HEK293 (cell line): Measurements from ENCODE around the gene DNAAF8.

ENCODE experiments used
- CTCF ChIA-PET: fragments of 350-600 bp; formaldehyde crosslinking; extraction: SDS; loops from one replicate; lab custom pipeline; 2021; ENCODE audit warnings: antibody characterized with exemption; lab: Yijun Ruan, JAX
- POLR2A ChIA-PET: fragments of 300-600 bp; formaldehyde crosslinking; extraction: SDS; loops from one replicate; lab custom pipeline; 2020; ENCODE audit warnings: antibody characterized with exemption, inconsistent platforms; lab: Yijun Ruan, JAX
- H3K27ac ChIP-seq: fragments of 200-500 bp; sonication (Bioruptor generic); 2 replicates; pipeline ENCODE4 v1.5.1; 2014; ENCODE audit warnings: low read depth, low read length, control low read depth, inconsistent platforms; ENCODE audit errors: extremely low read depth
- H3K36me3 ChIP-seq, 2 experiments: fragments of 200-500 bp in 1 of 2; sonication (Bioruptor generic) in 1 of 2; 1 replicate in 1 of 2; 2 replicates in 1 of 2; pipeline ENCODE4 v1.5.1; 2014 to 2017; ENCODE audit warnings: inconsistent platforms in 2 of 2, low read length in 2 of 2; ENCODE audit not compliant: control insufficient read depth in 2 of 2, insufficient read depth in 1 of 2
- H3K4me1 ChIP-seq: fragments of 200-500 bp; sonication (Bioruptor generic); 2 replicates; pipeline ENCODE4 v1.5.1; 2014; ENCODE audit warnings: mild to moderate bottlenecking, low read length, inconsistent platforms; ENCODE audit not compliant: control insufficient read depth, insufficient read depth
- H3K4me3 ChIP-seq: 2 replicates; pipeline ENCODE4 v1.5.1; 2011; ENCODE audit warnings: low read depth, mild to moderate bottlenecking, control low read depth, low read length, moderate library complexity
- H3K9me3 ChIP-seq: fragments of 200-500 bp; sonication (Bioruptor generic); 2 replicates; pipeline ENCODE4 v1.5.1; 2014; ENCODE audit warnings: low read depth, low read length, inconsistent platforms; ENCODE audit not compliant: control insufficient read depth, insufficient read depth
- EGR2 ChIP-seq: fragments of 450-650 bp; formaldehyde crosslinking; IDR thresholded peaks from 2 replicates; pipeline ENCODE4 v1.5.1; 2016; ENCODE audit warnings: low read depth, missing biosample characterization, missing genetic modification characterization
- GFI1B ChIP-seq: fragments of 450-650 bp; formaldehyde crosslinking; IDR thresholded peaks from 2 replicates; pipeline ENCODE4 v1.5.1; 2016; ENCODE audit warnings: missing biosample characterization, missing genetic modification characterization
- GLI4 ChIP-seq: fragments of 450-650 bp; formaldehyde crosslinking; IDR thresholded peaks from 2 replicates; pipeline ENCODE4 v1.5.1; 2016; ENCODE audit warnings: missing biosample characterization, missing genetic modification characterization
- GLIS1 ChIP-seq: fragments of 450-650 bp; formaldehyde crosslinking; IDR thresholded peaks from 2 replicates; pipeline ENCODE4 v1.5.1; 2016; ENCODE audit warnings: missing biosample characterization, missing genetic modification characterization
- MYNN ChIP-seq: fragments of 450-650 bp; formaldehyde crosslinking; IDR thresholded peaks from 2 replicates; pipeline ENCODE4 v1.5.1; 2016; ENCODE audit warnings: missing biosample characterization, missing genetic modification characterization, borderline replicate concordance
- MZF1 ChIP-seq: fragments of 450-650 bp; formaldehyde crosslinking; IDR thresholded peaks from 2 replicates; pipeline ENCODE4 v1.5.1; 2017; ENCODE audit warnings: missing biosample characterization, missing genetic modification characterization, borderline replicate concordance
- SCRT1 ChIP-seq: fragments of 450-650 bp; formaldehyde crosslinking; IDR thresholded peaks from 2 replicates; pipeline ENCODE4 v1.5.1; 2016; ENCODE audit warnings: missing biosample characterization, missing genetic modification characterization, borderline replicate concordance
- ZFHX2 ChIP-seq: fragments of 450-650 bp; formaldehyde crosslinking; conservative IDR thresholded peaks from 2 replicates; pipeline ENCODE4 v1.5.1; 2016; ENCODE audit warnings: missing biosample characterization, missing genetic modification characterization
- ZNF121 ChIP-seq: fragments of 450-650 bp; formaldehyde crosslinking; IDR thresholded peaks from 2 replicates; pipeline ENCODE4 v1.5.1; 2016; ENCODE audit warnings: missing biosample characterization, missing genetic modification characterization
- ZNF19 ChIP-seq: fragments of 450-650 bp; formaldehyde crosslinking; IDR thresholded peaks from 2 replicates; pipeline ENCODE4; 2016; ENCODE audit warnings: missing biosample characterization, missing genetic modification characterization, low read depth
- ZNF302 ChIP-seq: fragments of 450-650 bp; formaldehyde crosslinking; IDR thresholded peaks from 2 replicates; pipeline ENCODE4 v1.5.1; 2016; ENCODE audit warnings: missing biosample characterization, missing genetic modification characterization, low read depth
- ZNF324 ChIP-seq: fragments of 450-650 bp; formaldehyde crosslinking; IDR thresholded peaks from 2 replicates; pipeline ENCODE4 v1.5.1; 2016; ENCODE audit warnings: missing biosample characterization, missing genetic modification characterization
- ZNF416 ChIP-seq: fragments of 450-650 bp; formaldehyde crosslinking; IDR thresholded peaks from 2 replicates; pipeline ENCODE4 v1.5.1; 2016; ENCODE audit warnings: missing biosample characterization, missing genetic modification characterization
- ZNF423 ChIP-seq: fragments of 450-650 bp; formaldehyde crosslinking; IDR thresholded peaks from 2 replicates; pipeline ENCODE4 v1.5.1; 2016; ENCODE audit warnings: missing biosample characterization, missing genetic modification characterization
- ZNF473 ChIP-seq: fragments of 450-650 bp; formaldehyde crosslinking; IDR thresholded peaks from 2 replicates; pipeline ENCODE4 v1.5.1; 2017; ENCODE audit warnings: missing biosample characterization, missing genetic modification characterization
- ZNF510 ChIP-seq: fragments of 450-650 bp; formaldehyde crosslinking; IDR thresholded peaks from 2 replicates; pipeline ENCODE4 v1.5.1; 2018; ENCODE audit warnings: mild to moderate bottlenecking, missing genetic modification characterization, missing biosample characterization; ENCODE audit not compliant: insufficient replicate concordance
- ZNF514 ChIP-seq: fragments of 450-650 bp; formaldehyde crosslinking; IDR thresholded peaks from 2 replicates; pipeline ENCODE4 v1.5.1; 2016; ENCODE audit warnings: missing biosample characterization, missing genetic modification characterization
- ZNF529 ChIP-seq: fragments of 450-650 bp; formaldehyde crosslinking; IDR thresholded peaks from 2 replicates; pipeline ENCODE4 v1.5.1; 2017; ENCODE audit warnings: missing genetic modification characterization, missing biosample characterization; ENCODE audit not compliant: insufficient replicate concordance
- ZNF555 ChIP-seq: fragments of 450-650 bp; formaldehyde crosslinking; conservative IDR thresholded peaks from 2 replicates; pipeline ENCODE4 v1.5.1; 2017; ENCODE audit warnings: missing biosample characterization, mild to moderate bottlenecking, missing genetic modification characterization, inconsistent platforms
- ZNF561 ChIP-seq: fragments of 450-650 bp; IDR thresholded peaks from 2 replicates; pipeline ENCODE4 v1.5.1; 2018; ENCODE audit warnings: missing biosample characterization, missing genetic modification characterization, borderline replicate concordance
- ZNF571 ChIP-seq: fragments of 450-650 bp; formaldehyde crosslinking; IDR thresholded peaks from 2 replicates; pipeline ENCODE4 v1.5.0; 2017; ENCODE audit warnings: missing biosample characterization, missing genetic modification characterization
- ZNF623 ChIP-seq: fragments of 450-650 bp; formaldehyde crosslinking; IDR thresholded peaks from 2 replicates; pipeline ENCODE4 v1.5.1; 2016; ENCODE audit warnings: missing biosample characterization, missing genetic modification characterization
- ZNF654 ChIP-seq: fragments of 450-650 bp; formaldehyde crosslinking; IDR thresholded peaks from 2 replicates; pipeline ENCODE4 v1.5.1; 2016; ENCODE audit warnings: low read depth, missing biosample characterization, missing genetic modification characterization
- ZNF791 ChIP-seq: fragments of 450-650 bp; formaldehyde crosslinking; IDR thresholded peaks from 2 replicates; pipeline ENCODE4 v1.5.1; 2016; ENCODE audit warnings: missing biosample characterization, missing genetic modification characterization
- ZNF792 ChIP-seq: fragments of 450-650 bp; formaldehyde crosslinking; IDR thresholded peaks from 2 replicates; pipeline ENCODE4 v1.5.1; 2016; ENCODE audit warnings: missing biosample characterization, missing genetic modification characterization
- ZSCAN16 ChIP-seq: fragments of 450-650 bp; formaldehyde crosslinking; IDR thresholded peaks from 2 replicates; pipeline ENCODE4 v1.5.1; 2016; ENCODE audit warnings: missing biosample characterization, missing genetic modification characterization
- TF ChIP-seq, protein P1 (sequence below): fragments of 450-650 bp; formaldehyde crosslinking; IDR thresholded peaks from 2 replicates; pipeline ENCODE4 v1.5.1; 2016; ENCODE audit warnings: missing biosample characterization, missing genetic modification characterization

The DNAAF8 gene

DNA sequence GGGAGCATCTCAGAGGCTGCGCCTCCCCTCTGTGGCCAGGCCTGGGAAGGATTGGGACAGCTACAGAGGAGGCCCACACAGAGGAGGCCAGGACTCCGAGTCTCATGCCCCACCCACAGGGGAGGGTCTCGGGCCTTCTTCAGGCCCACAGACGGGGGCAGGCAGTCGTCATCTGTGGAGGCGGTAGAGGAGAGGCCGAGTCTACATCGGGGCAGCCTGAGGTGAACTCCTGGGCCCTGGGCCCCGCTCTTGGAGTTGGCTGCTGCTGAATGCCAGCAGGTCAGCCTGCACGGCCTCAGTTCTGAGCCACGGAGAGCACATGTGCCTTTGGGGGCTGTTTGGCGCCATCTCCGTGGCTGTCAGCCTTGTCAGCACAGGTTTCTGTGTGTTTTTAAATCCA, 49.0 kb upstream of the DNAAF8 start:
- TF ChIP-seq ZFHX2 (tag by site-specific recombination) (0 out of 2 replicates have a peak, but pooled peaks have one; percentile 25), GLIS1 (tag by site-specific recombination) (peak; percentile 35; the same call in 1 of the 2 replicates), ZNF423 (tag by site-specific recombination) (no peak), ZNF561 (tag by site-specific recombination) (no peak), ZNF571 (tag by site-specific recombination) (no peak), GLI4 (tag by site-specific recombination) (no peak), EGR2 (tag by site-specific recombination) (peak; percentile 48; the same call in 1 of the 2 replicates)
- Histone ChIP-seq H3K4me1 (no peaks in the 10 kb centered on the region), H3K27ac (no peak overlapping the region), H3K9me3 (no peaks in the 10 kb centered on the region), H3K36me3 (peaks cover 0 to 83% of the 10 kb centered on the region in 2 experiments; a peak in 1 of 3 replicates), H3K4me3 (no peak overlapping the region)
- ChIA-PET POLR2A (no interaction called here), CTCF (no interaction called here)

DNA sequence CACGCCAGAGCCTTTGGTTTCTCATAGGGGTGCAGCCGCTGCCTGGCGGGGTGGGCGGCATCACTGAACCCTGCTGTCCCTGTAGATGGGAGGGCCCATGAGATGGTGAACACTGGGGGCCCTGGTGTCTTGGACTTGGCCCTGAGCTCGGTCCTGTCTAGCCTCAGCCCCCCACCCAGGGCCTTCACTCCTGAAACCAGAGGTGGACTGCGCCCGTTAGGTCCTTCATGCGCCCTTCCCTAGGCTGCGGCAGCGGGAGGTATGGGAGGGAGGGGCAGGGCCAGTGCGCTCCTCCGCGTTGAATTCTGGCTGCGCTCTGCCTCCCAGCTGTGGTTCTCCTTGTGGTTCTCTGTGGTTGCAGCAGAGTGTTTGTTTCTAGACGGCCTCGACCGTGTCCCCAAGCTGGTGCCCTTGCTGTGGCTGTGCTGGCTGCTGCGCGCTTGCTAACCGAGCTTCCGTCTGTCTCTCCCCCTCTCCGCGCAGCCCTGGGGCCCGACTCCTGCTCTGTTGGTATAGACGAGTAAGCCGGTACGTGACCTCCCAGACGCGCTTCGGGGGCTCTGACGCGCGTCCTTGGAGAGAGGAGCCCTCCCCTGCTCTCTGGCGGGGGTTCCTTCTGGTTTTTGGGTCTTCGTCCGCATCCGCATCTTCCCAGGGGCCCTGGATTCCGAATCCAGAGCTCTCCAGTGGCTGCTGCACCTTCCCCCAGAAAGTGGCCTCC, 48.4 kb upstream of the DNAAF8 start:
- Histone ChIP-seq H3K27ac (no peak overlapping the region), H3K36me3 (peaks cover 0 to 81% of the 10 kb centered on the region in 2 experiments; a peak in 1 of 3 replicates), H3K4me3 (no peak overlapping the region), H3K9me3 (no peaks in the 10 kb centered on the region), H3K4me1 (no peaks in the 10 kb centered on the region)
- ChIA-PET POLR2A (no interaction called here), CTCF (no interaction called here)
- TF ChIP-seq ZNF623 (tag by site-specific recombination) = no peak
- TF ChIP-seq ZNF302 (tag by site-specific recombination) = no peak
- TF ChIP-seq ZNF324 (tag by site-specific recombination) = no peak
- no peak for TF ChIP-seq ZNF473
- TF ChIP-seq ZSCAN16 (tag by site-specific recombination) = no peak
- TF ChIP-seq ZNF555 = no peak
- no peak for TF ChIP-seq MYNN
- no peak for TF ChIP-seq ZNF529 (tag by site-specific recombination)
- TF ChIP-seq, protein P1, sequence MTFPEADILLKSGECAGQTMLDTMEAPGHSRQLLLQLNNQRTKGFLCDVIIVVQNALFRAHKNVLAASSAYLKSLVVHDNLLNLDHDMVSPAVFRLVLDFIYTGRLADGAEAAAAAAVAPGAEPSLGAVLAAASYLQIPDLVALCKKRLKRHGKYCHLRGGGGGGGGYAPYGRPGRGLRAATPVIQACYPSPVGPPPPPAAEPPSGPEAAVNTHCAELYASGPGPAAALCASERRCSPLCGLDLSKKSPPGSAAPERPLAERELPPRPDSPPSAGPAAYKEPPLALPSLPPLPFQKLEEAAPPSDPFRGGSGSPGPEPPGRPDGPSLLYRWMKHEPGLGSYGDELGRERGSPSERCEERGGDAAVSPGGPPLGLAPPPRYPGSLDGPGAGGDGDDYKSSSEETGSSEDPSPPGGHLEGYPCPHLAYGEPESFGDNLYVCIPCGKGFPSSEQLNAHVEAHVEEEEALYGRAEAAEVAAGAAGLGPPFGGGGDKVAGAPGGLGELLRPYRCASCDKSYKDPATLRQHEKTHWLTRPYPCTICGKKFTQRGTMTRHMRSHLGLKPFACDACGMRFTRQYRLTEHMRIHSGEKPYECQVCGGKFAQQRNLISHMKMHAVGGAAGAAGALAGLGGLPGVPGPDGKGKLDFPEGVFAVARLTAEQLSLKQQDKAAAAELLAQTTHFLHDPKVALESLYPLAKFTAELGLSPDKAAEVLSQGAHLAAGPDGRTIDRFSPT (tag by site-specific recombination) = no peak
- TF ChIP-seq ZNF654 (tag by site-specific recombination) = no peak
- no peak for TF ChIP-seq GFI1B (tag by site-specific recombination)
- no peak for TF ChIP-seq ZNF416 (tag by site-specific recombination)
- TF ChIP-seq ZNF121 (tag by site-specific recombination) = no peak
- TF ChIP-seq ZNF19 (tag by site-specific recombination) = no peak
- TF ChIP-seq ZNF510 = no peak
- no peak for TF ChIP-seq SCRT1 (tag by site-specific recombination)
- no peak for TF ChIP-seq ZNF514 (tag by site-specific recombination)
- TF ChIP-seq ZNF792 (tag by site-specific recombination) = no peak
- no peak for TF ChIP-seq ZNF791 (tag by site-specific recombination)
- TF ChIP-seq MZF1 (tag by site-specific recombination) = no peak
